NCI-H2227 (cell line): ENCODE results near the gene SULT2B1.
"Not testable (repeated sequence)": the region's sequence is repeated elsewhere in the genome, so short reads cannot be mapped to it uniquely, and the experiment has no call there.

Source experiments
- DNase-seq: peaks from one replicate; lab custom pipeline; 2025; ENCODE audit not compliant: unreplicated experiment; lab: John Stamatoyannopoulos, UW

Gene SULT2B1

DNA sequence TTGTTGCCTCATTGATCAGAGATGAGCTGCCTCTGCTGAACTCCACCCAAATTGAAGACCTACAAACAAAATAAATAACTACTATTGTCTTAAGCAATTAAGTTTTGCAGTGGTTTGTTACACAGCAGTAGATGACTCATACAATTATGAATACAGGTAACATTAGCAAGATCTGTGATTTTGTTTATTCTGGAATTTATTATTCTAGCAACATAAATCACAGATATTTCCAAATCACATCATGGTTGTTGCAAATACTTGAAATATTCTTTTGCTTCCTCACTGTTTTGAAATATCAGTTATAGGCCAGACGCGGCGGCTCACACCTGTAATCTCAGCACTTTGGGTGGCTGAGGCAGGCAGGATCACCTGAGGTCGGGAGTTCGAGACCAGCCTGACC lies 27.2 kb upstream of the SULT2B1 start:
- DNase-seq, result no peak

GRCh38 chr19:48529156-48529555 lies 22.8 kb upstream of the SULT2B1 start:
- no peak for DNase-seq

DNA sequence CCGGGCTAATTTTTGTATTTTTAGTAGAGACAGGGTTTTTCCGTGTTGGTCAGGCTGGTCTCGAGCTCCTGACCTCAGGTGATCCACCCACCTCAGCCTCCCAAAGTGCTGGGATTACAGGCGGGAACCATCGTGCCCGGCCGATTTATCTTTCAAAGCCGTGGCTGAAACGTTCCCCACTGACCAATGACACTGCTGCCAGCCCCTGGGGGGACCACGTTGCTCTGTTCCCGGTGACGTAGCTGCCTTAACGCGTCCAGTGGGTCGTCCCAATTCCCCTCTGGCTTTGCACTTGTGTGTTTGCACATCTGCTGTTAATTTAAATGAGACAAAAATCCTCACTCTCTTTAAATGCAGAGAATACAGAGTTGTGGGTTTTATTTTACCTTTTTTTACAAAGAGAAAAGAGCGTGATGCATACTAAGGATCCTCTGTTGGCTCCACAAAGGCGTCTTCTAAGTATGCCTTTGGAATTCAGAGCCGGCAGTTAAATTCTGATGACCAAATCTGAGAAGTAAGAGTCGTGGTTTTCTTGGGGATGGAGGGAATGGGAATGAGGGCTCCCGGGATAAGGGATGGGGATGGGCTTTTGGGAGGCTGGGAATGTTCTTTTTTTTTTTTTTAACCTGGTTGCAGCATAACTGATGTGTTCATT lies 21.8 kb upstream of the SULT2B1 start:
- DNase-seq, result peak; percentile 45

GRCh38 chr19:48530770-48531169 lies 21.2 kb upstream of the SULT2B1 start:
- DNase-seq, result no peak

DNA sequence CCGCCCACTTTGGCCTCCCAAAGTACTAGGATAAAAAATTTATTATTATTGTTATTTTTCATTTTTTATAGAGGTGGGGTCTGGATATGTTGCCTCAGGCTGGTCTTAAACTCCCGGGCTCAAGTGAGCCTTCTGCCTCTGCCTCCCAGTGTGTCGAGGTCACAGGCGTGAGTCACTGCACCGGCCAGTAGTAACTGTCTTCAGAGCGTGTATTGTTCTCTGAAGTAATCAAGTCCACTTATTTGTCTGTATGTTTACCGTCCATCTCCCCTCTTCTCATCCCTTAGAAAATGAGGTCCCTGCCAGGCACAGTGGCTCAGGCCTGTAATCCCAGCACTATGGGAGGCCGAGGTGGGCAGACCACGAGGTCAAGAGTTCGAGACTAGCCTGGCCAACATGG lies 18.2 kb upstream of the SULT2B1 start:
- DNase-seq, result no peak

- DNase-seq, result no peak
Measured at GRCh38 chr19:48537541-48537940, 14.4 kb upstream of the SULT2B1 start.

- DNase-seq, result not testable (repeated sequence)
Measured at GRCh38 chr19:48538057-48538456, 13.9 kb upstream of the SULT2B1 start.

GRCh38 chr19:48539503-48540096 lies 12.4 kb upstream of the SULT2B1 start:
- DNase-seq, result peak; percentile 91

- peak; percentile 56 for DNase-seq
Measured at GRCh38 chr19:48540110-48540509, 11.9 kb upstream of the SULT2B1 start.

DNA sequence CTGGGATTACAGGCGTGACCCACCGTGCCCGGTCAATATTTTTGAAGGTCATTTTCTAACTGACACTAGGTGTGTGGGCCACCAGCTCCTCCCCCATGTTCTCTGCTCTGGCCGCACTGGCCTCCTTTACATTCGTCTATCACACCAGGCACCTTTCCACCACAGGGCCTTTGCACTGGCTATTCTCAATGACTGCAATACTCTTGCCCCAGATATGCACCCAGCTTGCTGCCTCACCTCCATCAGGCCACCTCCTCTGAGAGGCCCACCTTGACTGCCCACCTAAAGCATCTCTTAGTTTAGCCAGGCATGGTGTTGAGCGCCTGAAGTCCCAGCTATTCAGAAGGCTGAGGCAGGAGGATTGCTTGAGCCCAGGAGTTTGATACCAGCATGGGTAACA lies 10.2 kb upstream of the SULT2B1 start:
- DNase-seq, result no peak

GRCh38 chr19:48543121-48543710 lies 8.8 kb upstream of the SULT2B1 start:
- DNase-seq, result no peak

DNA sequence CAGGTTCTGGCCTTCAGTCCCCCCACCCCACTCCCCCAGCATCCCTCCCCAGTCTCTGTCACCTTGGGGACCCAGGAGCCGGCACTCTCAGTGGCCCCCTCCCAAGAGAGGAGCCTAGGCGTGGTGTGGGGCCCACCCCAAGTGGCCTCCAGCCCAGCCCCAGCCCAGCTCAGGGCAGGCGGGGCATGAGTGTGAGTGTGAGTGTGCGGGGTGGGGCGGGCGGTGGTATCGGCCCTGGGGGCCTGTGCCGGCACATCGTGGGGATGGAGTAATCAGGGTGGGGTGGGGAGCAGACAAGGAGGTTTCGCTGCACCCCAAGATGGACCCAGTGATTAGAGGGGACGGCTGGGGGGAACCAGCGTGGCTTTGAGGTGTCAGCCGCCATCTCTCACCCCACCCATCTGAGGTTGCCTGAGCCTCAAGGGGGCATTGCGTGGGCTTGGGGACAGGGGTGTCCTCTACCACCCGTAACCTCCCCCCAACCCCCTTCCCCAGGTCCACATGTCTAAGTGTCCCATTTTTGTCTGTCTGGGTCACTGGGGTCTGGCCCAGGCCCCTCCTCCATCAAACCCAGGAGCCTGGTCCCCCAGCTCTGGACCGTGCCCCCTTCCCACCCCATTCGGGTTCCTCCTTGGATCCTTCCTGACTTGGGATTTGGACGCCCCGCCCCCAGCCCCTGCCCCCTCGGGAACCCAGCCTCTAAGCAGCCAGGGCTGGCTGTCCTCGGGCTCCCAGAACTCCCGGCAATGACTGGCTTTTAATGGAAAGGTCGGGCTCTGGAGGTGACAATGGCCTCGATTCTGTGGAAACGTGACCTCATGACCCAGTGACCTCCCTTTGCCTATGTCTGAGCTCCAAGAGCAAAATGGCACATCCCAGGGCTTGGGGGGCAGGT lies 6.9 kb upstream of the SULT2B1 start:
- no peak for DNase-seq

DNA sequence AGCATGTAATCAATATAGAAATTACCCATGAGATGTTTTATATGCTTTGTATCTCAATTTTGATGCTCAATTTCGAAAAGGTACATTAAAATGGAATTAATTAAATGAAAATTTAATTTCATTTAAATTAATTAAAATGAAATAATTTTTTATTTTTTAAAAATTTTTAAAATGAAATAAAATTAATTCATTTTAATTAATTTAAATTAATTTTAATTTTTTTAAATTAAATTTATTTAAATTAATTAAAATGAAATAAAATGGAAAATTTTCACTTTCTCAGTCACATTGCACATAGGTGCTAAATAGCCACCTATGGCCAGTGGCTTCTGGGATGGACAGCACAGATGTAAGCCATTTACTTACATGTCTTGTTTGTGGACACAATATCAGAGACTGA lies 4.2 kb upstream of the SULT2B1 start:
- no peak for DNase-seq

DNA sequence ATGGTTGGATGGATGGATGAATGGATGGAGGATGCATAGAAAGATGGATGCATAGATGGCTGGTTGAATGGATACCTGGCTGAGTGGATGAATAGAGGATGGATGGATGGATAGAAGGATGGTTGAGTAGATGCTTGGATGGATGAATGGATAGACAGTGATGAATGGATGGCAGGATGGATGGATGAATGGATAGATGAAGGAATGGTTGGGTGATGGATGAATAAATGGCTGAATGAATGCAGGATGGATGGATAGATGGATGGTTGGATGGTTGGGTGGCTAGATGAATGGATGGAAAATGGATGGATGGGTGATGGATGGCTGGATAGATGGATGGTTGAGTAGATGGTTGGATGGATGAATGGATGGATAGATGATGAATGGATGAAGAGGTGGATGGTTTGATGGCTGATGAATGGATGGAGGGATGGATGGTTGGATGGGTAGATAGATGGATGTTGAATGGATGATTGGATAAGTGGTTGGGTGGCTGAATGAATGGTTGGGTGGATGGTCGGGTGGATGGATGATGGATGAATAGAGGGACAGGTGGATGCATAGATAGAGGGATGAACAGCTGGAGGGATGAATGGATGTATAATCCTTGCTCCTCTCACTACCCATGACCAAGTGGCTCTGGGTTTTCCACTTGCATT lies 3.6 kb upstream of the SULT2B1 start:
- no peak for DNase-seq

- DNase-seq, result no peak
Measured at GRCh38 chr19:48549380-48549779, 2.6 kb upstream of the SULT2B1 start.

DNA sequence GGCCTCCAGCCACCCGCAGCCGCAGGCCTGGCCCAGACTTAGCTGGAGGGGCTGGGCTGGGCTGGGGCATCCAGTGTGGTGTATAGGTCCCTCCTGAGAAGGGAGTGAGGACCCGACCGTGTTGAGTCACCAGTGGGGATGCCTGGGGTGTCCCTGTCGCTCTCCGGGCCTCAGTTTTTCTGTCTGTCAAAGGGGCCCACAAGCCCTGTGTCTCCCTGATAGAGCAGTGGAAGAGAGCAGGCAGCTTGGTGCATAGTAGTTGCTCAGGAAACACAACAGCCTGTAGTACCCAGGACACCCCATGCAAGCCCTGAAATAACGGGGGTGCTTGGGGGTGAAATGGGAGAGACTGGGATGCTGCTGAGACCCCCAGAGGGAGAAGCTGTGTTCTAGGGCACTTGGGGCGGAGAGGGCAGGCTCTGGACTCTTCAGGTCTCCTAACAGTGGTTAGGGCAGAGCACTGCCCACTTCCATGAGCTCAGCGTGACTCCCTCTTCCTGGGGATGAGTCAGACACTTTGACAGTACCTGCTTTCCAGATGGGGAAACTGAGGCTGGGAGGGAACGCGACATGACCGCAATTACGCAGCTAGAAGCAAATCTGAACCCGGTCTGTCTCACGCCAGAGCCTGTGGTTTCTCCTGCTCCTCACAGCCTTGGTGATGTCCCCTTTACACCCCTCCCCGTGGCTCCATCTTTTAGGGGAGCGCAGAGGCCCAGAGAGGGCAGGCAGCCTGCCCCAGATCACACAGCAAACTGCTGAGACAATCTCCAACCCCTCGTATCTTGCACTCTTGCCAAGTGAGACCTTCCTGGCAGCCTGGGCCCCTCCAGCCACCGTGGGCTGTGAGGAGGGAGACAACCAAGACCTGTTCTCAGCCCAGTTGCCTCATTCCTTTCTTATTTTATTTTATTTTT lies 692 bp downstream of the SULT2B1 start:
- no peak for DNase-seq

DNA sequence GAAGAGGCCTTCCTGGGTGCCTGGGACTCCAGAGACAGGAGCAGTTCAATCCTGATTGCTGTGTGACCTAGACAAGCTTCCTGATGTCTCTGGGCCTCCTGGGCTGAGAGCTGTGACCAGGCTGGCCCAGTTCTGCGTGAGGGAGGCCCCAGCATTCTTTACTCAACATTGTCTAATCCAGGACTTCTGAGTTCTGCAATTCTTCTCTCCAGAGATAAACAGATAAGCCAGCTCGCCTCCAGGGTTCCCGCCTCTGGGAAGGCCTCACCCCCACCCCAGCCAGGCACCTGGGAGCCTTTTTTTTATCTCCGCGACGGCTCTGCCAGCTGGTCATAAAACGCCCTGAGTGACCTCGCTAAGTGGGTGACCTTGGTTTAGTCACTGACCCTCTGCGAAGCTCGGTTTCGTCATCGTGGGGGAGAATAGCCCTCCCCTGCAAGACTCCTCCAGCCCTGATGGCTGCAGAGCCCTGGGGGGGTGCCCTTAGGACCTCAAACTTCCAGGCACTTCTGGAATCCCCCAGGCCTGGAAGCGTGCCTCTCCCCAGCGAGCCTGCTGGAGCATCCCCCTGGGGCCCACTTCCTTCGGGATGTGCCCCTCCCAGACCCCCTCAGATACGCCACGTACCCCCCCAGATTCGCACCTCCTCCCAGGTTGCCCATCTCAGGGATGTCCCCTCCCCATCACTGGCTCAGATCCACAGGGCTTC lies 1.9 kb downstream of the SULT2B1 start:
- peak; percentile 8 for DNase-seq

DNA sequence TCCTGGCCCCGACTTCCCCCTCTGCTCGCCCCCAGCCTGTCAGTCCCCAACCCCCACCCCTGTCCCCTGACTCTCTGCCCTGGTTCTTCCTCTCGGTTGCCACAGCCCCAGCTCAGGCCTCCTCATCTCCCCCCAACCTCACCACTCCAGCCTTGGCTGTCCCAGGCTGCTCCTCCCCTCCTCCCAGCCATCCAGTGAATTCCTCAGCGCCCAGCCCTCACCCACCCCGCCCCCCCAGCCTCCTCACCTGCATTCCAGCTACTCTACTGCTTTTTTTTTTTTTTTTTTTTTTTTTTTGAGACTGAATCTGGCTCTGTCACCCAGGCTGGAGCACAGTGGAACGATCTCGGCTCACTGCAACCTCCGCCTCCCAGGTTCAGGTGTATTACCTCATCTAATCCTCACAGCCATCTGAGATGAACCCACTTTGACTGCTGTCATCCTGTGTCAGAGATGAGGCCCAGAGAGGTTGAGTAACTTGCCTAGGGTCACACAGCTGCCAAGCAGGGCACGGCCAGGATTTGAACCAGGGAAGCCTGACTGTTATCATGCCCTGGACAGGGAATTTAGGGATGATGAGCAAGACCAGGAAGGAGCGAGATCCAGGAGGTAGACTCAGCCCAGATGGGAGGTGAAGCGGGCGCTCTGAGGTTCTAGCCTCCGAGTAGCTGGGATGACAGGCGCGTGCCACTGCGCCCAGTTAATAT lies 2.6 kb downstream of the SULT2B1 start:
- no peak for DNase-seq

GRCh38 chr19:48556163-48556562 lies 4.2 kb downstream of the SULT2B1 start:
- no peak for DNase-seq
